Duodenal mucosa (tissue), 2 donors: ENCODE data around the gene AMZ2.
"Not testable (repeated sequence)": the region's sequence is repeated elsewhere in the genome, so short reads cannot be mapped to it uniquely, and the experiment has no call there.

Source experiments
- H3K27ac ChIP-seq: one replicate; pipeline ENCODE4 v1.7.0; 2013; ENCODE audit warnings: low read depth, low read length
- H3K27me3 ChIP-seq, 2 donors: one replicate each; pipeline ENCODE4 v1.7.0; 2013; ENCODE audit warnings: low read length in 2 of 2, control low read depth in 1 of 2; ENCODE audit not compliant: insufficient read depth in 2 of 2, control insufficient read depth in 1 of 2
- H3K36me3 ChIP-seq, 2 donors: one replicate each; pipeline ENCODE4 v1.7.0; 2013; ENCODE audit warnings: low read length in 2 of 2, control low read depth in 1 of 2; ENCODE audit not compliant: insufficient read depth in 2 of 2, control insufficient read depth in 1 of 2
- H3K4me1 ChIP-seq, 2 donors: one replicate each; pipeline ENCODE4 v1.7.0; 2013; ENCODE audit warnings: low read length in 2 of 2, control low read depth in 1 of 2; ENCODE audit not compliant: insufficient read depth in 2 of 2, control insufficient read depth in 1 of 2
- H3K4me3 ChIP-seq, 2 donors: one replicate each; pipeline ENCODE4 v1.7.0; 2013; ENCODE audit warnings: low read length in 2 of 2, low read depth in 1 of 2
- H3K9ac ChIP-seq, 2 donors: one replicate each; pipeline ENCODE4 v1.7.0; 2013; ENCODE audit warnings: low read length in 2 of 2, low read depth in 1 of 2
- H3K9me3 ChIP-seq, 2 donors: one replicate each; pipeline ENCODE4 v1.7.0; 2013; ENCODE audit warnings: low read length in 2 of 2, control low read depth in 1 of 2; ENCODE audit not compliant: control insufficient read depth in 1 of 2

AMZ2 gene

GRCh38 chr17:68220786-68221185, 27.1 kb upstream of the AMZ2 start:
- H3K4me3 ChIP-seq, H3K36me3 ChIP-seq, H3K27ac ChIP-seq, H3K4me1 ChIP-seq, H3K9me3 ChIP-seq, H3K27me3 ChIP-seq, H3K9ac ChIP-seq: not testable (repeated sequence)

GRCh38 chr17:68221786-68222185, 26.1 kb upstream of the AMZ2 start:
- H3K27ac ChIP-seq, result no peak overlapping the region
- no peaks in the 10 kb centered on the region for H3K27me3 ChIP-seq
- H3K9ac ChIP-seq, result no peak overlapping the region
- no peaks in the 10 kb centered on the region for H3K36me3 ChIP-seq
- H3K4me1 ChIP-seq, result no peaks in the 10 kb centered on the region
- H3K9me3 ChIP-seq, result no peaks in the 10 kb centered on the region
- no peak overlapping the region for H3K4me3 ChIP-seq

- no peak overlapping the region for H3K27ac ChIP-seq
- no peaks in the 10 kb centered on the region for H3K36me3 ChIP-seq
- no peaks in the 10 kb centered on the region for H3K27me3 ChIP-seq
- no peak overlapping the region for H3K4me3 ChIP-seq
- no peaks in the 10 kb centered on the region for H3K4me1 ChIP-seq
- no peaks in the 10 kb centered on the region for H3K9me3 ChIP-seq
- H3K9ac ChIP-seq, result no peak overlapping the region
Observed at GRCh38 chr17:68222606-68223005, 25.2 kb upstream of the AMZ2 start.

GRCh38 chr17:68225055-68225454, 22.8 kb upstream of the AMZ2 start:
- not testable (repeated sequence) for H3K4me3 ChIP-seq, H3K36me3 ChIP-seq, H3K9me3 ChIP-seq, H3K9ac ChIP-seq, H3K4me1 ChIP-seq, H3K27me3 ChIP-seq, H3K27ac ChIP-seq

GRCh38 chr17:68228039-68228680, 19.7 kb upstream of the AMZ2 start:
- not testable (repeated sequence) for H3K9ac ChIP-seq, H3K4me3 ChIP-seq, H3K27ac ChIP-seq, H3K4me1 ChIP-seq, H3K36me3 ChIP-seq, H3K9me3 ChIP-seq, H3K27me3 ChIP-seq

- no peak overlapping the region for H3K9ac ChIP-seq
- H3K27ac ChIP-seq, result no peak overlapping the region
- H3K4me1 ChIP-seq, result no peaks in the 10 kb centered on the region
Observed at GRCh38 chr17:68228817-68229570, 18.8 kb upstream of the AMZ2 start.

GRCh38 chr17:68229619-68230018, 18.2 kb upstream of the AMZ2 start:
- no peaks in the 10 kb centered on the region for H3K9me3 ChIP-seq
- no peak overlapping the region for H3K4me3 ChIP-seq
- H3K4me1 ChIP-seq, result no peaks in the 10 kb centered on the region
- H3K9ac ChIP-seq, result no peak overlapping the region
- H3K36me3 ChIP-seq, result no peaks in the 10 kb centered on the region
- H3K27ac ChIP-seq, result no peak overlapping the region
- H3K27me3 ChIP-seq, result no peaks in the 10 kb centered on the region

More at GRCh38 chr17:68228817-68229570, 18.8 kb upstream of the AMZ2 start:
- Histone ChIP-seq H3K36me3 (no peaks in the 10 kb centered on the region), H3K4me3 (no peak overlapping the region), H3K27me3 (no peaks in the 10 kb centered on the region), H3K9me3 (no peaks in the 10 kb centered on the region)

- not testable (repeated sequence) for H3K4me1 ChIP-seq, H3K36me3 ChIP-seq, H3K4me3 ChIP-seq, H3K27ac ChIP-seq, H3K27me3 ChIP-seq, H3K9ac ChIP-seq, H3K9me3 ChIP-seq
Observed at GRCh38 chr17:68231131-68231530, 16.7 kb upstream of the AMZ2 start.

GRCh38 chr17:68231541-68231940, 16.3 kb upstream of the AMZ2 start:
- Histone ChIP-seq H3K36me3 (no peaks in the 10 kb centered on the region), H3K4me1 (no peaks in the 10 kb centered on the region), H3K9ac (no peak overlapping the region)

GRCh38 chr17:68232741-68233140, 15.1 kb upstream of the AMZ2 start:
- H3K9me3 ChIP-seq, H3K9ac ChIP-seq, H3K36me3 ChIP-seq, H3K4me3 ChIP-seq, H3K27ac ChIP-seq, H3K4me1 ChIP-seq, H3K27me3 ChIP-seq: not testable (repeated sequence)

More at GRCh38 chr17:68231541-68231940, 16.3 kb upstream of the AMZ2 start:
- no peaks in the 10 kb centered on the region for H3K9me3 ChIP-seq
- H3K4me3 ChIP-seq, result no peak overlapping the region
- H3K27me3 ChIP-seq, result no peaks in the 10 kb centered on the region
- H3K27ac ChIP-seq, result no peak overlapping the region
